Osteocyte (in vitro differentiated cells): ENCODE results near the gene NOS3. TPM values are rescaled to one million over a fixed set of nuclear protein-coding genes. Genes with fewer than 3 reads are reported as not detected.

Source experiments
- DNase-seq: peaks from one replicate; pipeline ENCODE4 v3.0.0; 2021; ENCODE audit warnings: mixed read lengths; ENCODE audit not compliant: unreplicated experiment; ENCODE audit errors: extremely low spot score
- H3K27ac Mint-ChIP-seq: one replicate; pipeline ENCODE4 v1.8.0; 2021; ENCODE audit warnings: mild to moderate bottlenecking, mixed read lengths; ENCODE audit not compliant: unreplicated experiment
- H3K27me3 Mint-ChIP-seq: one replicate; pipeline ENCODE4 v1.8.0; 2021; ENCODE audit warnings: mixed read lengths; ENCODE audit not compliant: unreplicated experiment
- H3K36me3 Mint-ChIP-seq: one replicate; pipeline ENCODE4 v1.8.0; 2021; ENCODE audit warnings: mixed read lengths; ENCODE audit not compliant: unreplicated experiment
- H3K4me1 Mint-ChIP-seq: one replicate; pipeline ENCODE4 v1.8.0; 2021; ENCODE audit warnings: mixed read lengths; ENCODE audit not compliant: unreplicated experiment
- H3K4me3 Mint-ChIP-seq: one replicate; pipeline ENCODE4 v1.8.0; 2021; ENCODE audit warnings: mild to moderate bottlenecking, moderate library complexity, mixed read lengths; ENCODE audit not compliant: unreplicated experiment
- H3K9me3 Mint-ChIP-seq: one replicate; pipeline ENCODE4 v1.8.0; 2021; ENCODE audit warnings: mixed read lengths; ENCODE audit not compliant: unreplicated experiment
- CTCF ChIP-seq: fragments of 200-600 bp; sonication (generic); IDR thresholded peaks from 2 replicates; pipeline ENCODE4 v1.5.0; 2021; ENCODE audit warnings: antibody characterized with exemption, mild to moderate bottlenecking, moderate library complexity
- total RNA-seq: library from RNA; stranded (reverse); gene quantifications from 2 replicates; pipeline ENCODE4 v1.2.1, GENCODE V29; 2021

Gene NOS3
- total RNA-seq, 1 donor from 2014 or later, result 0.73 TPM

GRCh38 chr7:150970424-150970823 lies 20.4 kb upstream of the NOS3 start:
- Mint-ChIP-seq H3K27me3 (peaks cover 38% of the 10 kb centered on the region), H3K36me3 (no peaks in the 10 kb centered on the region), H3K9me3 (no peaks in the 10 kb centered on the region), H3K4me3 (no peak overlapping the region), H3K27ac (no peak overlapping the region), H3K4me1 (peaks cover 9% of the 10 kb centered on the region)
- no peak for DNase-seq
- TF ChIP-seq CTCF, result no peak

- DNase-seq, result no peak
- TF ChIP-seq CTCF, result no peak
- H3K36me3 Mint-ChIP-seq, result no peaks in the 10 kb centered on the region
- no peaks in the 10 kb centered on the region for H3K9me3 Mint-ChIP-seq
- H3K27ac Mint-ChIP-seq, result no peak overlapping the region
- peaks cover 38% of the 10 kb centered on the region for H3K27me3 Mint-ChIP-seq
- H3K4me1 Mint-ChIP-seq, result peaks cover 7% of the 10 kb centered on the region
- no peak overlapping the region for H3K4me3 Mint-ChIP-seq
Observed at GRCh38 chr7:150971242-150972022, 19.4 kb upstream of the NOS3 start.

- no peak for TF ChIP-seq CTCF
- no peak overlapping the region for H3K27ac Mint-ChIP-seq
- peaks cover 38% of the 10 kb centered on the region for H3K27me3 Mint-ChIP-seq
- H3K36me3 Mint-ChIP-seq, result no peaks in the 10 kb centered on the region
- H3K4me3 Mint-ChIP-seq, result no peak overlapping the region
- H3K9me3 Mint-ChIP-seq, result no peaks in the 10 kb centered on the region
- H3K4me1 Mint-ChIP-seq, result peaks cover 10% of the 10 kb centered on the region
- no peak for DNase-seq
Observed at GRCh38 chr7:150972023-150972468, 18.8 kb upstream of the NOS3 start.

GRCh38 chr7:150972741-150973140 lies 18.1 kb upstream of the NOS3 start:
- Mint-ChIP-seq H3K4me1 (peaks cover 15% of the 10 kb centered on the region), H3K4me3 (no peak overlapping the region), H3K36me3 (no peaks in the 10 kb centered on the region), H3K27ac (no peak overlapping the region), H3K9me3 (no peaks in the 10 kb centered on the region), H3K27me3 (peaks cover 36% of the 10 kb centered on the region)
- no peak for DNase-seq
- TF ChIP-seq CTCF, result no peak

GRCh38 chr7:150973571-150974451 lies 17.0 kb upstream of the NOS3 start:
- H3K9me3 Mint-ChIP-seq, result no peaks in the 10 kb centered on the region
- peak overlapping the region; percentile 35 for H3K4me3 Mint-ChIP-seq
- DNase-seq, result no peak
- no peak overlapping the region for H3K27ac Mint-ChIP-seq
- peaks cover 29% of the 10 kb centered on the region for H3K27me3 Mint-ChIP-seq
- H3K36me3 Mint-ChIP-seq, result no peaks in the 10 kb centered on the region
- peaks cover 15% of the 10 kb centered on the region for H3K4me1 Mint-ChIP-seq
- no peak for TF ChIP-seq CTCF
